GM12878 (cell line): ENCODE measurements around the gene TPRA1. TPM values are rescaled to one million over a fixed set of nuclear protein-coding genes. Genes with fewer than 3 reads are reported as not detected.

ENCODE experiments used
- ATAC-seq: fragments of 200-7000 bp; cut with Tn5 transposase; 3 replicates; pipeline ENCODE4 v1.9.1; 2020; ENCODE audit warnings: mild to moderate bottlenecking, moderate library complexity
- BruUV-seq: library from RNA; stranded (reverse); fragments of 400-500 nt; replicated peaks from 2 replicates; lab custom pipeline; 2021; lab: Mats Ljungman, UMichigan
- CTCF ChIA-PET: fragments of 300-600 bp; sonication (Branson Sonifier 250); formaldehyde crosslinking; extraction: SDS; loops from one replicate; lab custom pipeline; 2021; ENCODE audit warnings: inconsistent platforms; lab: Yijun Ruan, JAX
- POLR2A ChIA-PET: fragments of 350-600 bp; formaldehyde crosslinking; extraction: SDS; loops from one replicate; lab custom pipeline; 2021; ENCODE audit warnings: inconsistent platforms; lab: Charles Lee
- RAD21 ChIA-PET: fragments of 300-600 bp; sonication (Branson Sonifier 250); formaldehyde crosslinking; loops from one replicate; lab custom pipeline; 2023; ENCODE audit warnings: antibody characterized with exemption; ENCODE audit not compliant: unreplicated experiment; lab: Charles Lee
- SMC1A ChIA-PET: fragments of 300-600 bp; sonication (Branson Sonifier 250); formaldehyde crosslinking; loops from one replicate; lab custom pipeline; 2023; ENCODE audit not compliant: unreplicated experiment, uncharacterized antibody; lab: Charles Lee
- DNase-seq: peaks from one replicate; pipeline ENCODE4 v3.0.0-alpha.2; 2011; ENCODE audit warnings: low read depth, low spot score
- FAIRE-seq: peaks from 3 replicates; lab custom pipeline; 2011; peaks lifted over from hg19 to GRCh38; lab: Jason Lieb, UNC
- H2AFZ ChIP-seq: 2 replicates; pipeline ENCODE4 v1.6.0; 2011; ENCODE audit warnings: low read depth, low read length, control low read depth; ENCODE audit not compliant: control insufficient read depth
- H3K27ac ChIP-seq: 2 replicates; pipeline ENCODE4 v1.5.1; 2011; ENCODE audit warnings: control low read depth; ENCODE audit not compliant: control insufficient read depth, insufficient read depth
- H3K27me3 ChIP-seq, 2 experiments: replicated peaks in 1 of 2; 2 replicates each; pipeline versions ENCODE4 v1.6.0 to v1.6.1; 2011; ENCODE audit warnings: low read length in 1 of 2; ENCODE audit not compliant: control insufficient read depth in 2 of 2, insufficient read depth in 2 of 2
- H3K36me3 ChIP-seq, 2 experiments: 2 replicates each; pipeline ENCODE4 v1.5.1; 2011; ENCODE audit warnings: low read length in 1 of 2; ENCODE audit not compliant: control insufficient read depth in 2 of 2, insufficient read depth in 2 of 2
- H3K4me1 ChIP-seq: 2 replicates; pipeline ENCODE4 v1.6.1; 2011; ENCODE audit warnings: mild to moderate bottlenecking, low read length, moderate library complexity, mixed read lengths; ENCODE audit not compliant: control insufficient read depth, insufficient read depth
- H3K4me2 ChIP-seq: 2 replicates; pipeline ENCODE4 v1.6.0; 2011; ENCODE audit warnings: control low read depth; ENCODE audit not compliant: control insufficient read depth, insufficient read depth
- H3K4me3 ChIP-seq: fragments of 200-600 bp; sonication (generic); 2 replicates; pipeline ENCODE4 v1.5.1; 2016
- H3K79me2 ChIP-seq: 2 replicates; pipeline ENCODE4 v1.6.0; 2011; ENCODE audit warnings: low read length; ENCODE audit not compliant: control insufficient read depth, insufficient read depth
- H3K9ac ChIP-seq: 2 replicates; pipeline ENCODE4 v1.8.0; 2011; ENCODE audit warnings: low read length, control low read depth, mixed read lengths; ENCODE audit not compliant: control insufficient read depth, insufficient read depth
- H3K9me3 ChIP-seq: replicated peaks from 3 replicates; pipeline ENCODE4 v1.5.1; 2011; ENCODE audit warnings: mild to moderate bottlenecking, low read length; ENCODE audit not compliant: control insufficient read depth, insufficient read depth
- H4K20me1 ChIP-seq: 2 replicates; pipeline ENCODE4 v1.6.0; 2011; ENCODE audit not compliant: control insufficient read depth, insufficient read depth
- FOXK2 ChIP-seq: fragments of 450-650 bp; IDR thresholded peaks from 2 replicates; pipeline ENCODE4 v1.6.1; 2017; ENCODE audit warnings: mild to moderate bottlenecking, moderate library complexity
- HSF1 ChIP-seq: fragments of 150-350 bp; IDR thresholded peaks from 2 replicates; pipeline ENCODE4 v1.6.1; 2014; ENCODE audit warnings: mild to moderate bottlenecking, low read depth, low read length
- KLF5 ChIP-seq: fragments of 450-650 bp; IDR thresholded peaks from 2 replicates; pipeline ENCODE4 v1.6.1; 2014; ENCODE audit warnings: mild to moderate bottlenecking; ENCODE audit not compliant: partially characterized antibody
- NFIC ChIP-seq: IDR thresholded peaks from 2 replicates; pipeline ENCODE4 v1.6.1; 2012; ENCODE audit warnings: low read depth, mild to moderate bottlenecking, inconsistent platforms, low read length, moderate library complexity
- PAX8 ChIP-seq: fragments of 450-650 bp; IDR thresholded peaks from 2 replicates; pipeline ENCODE4 v1.6.1; 2017; ENCODE audit warnings: mild to moderate bottlenecking, moderate library complexity
- SRF ChIP-seq, 2 experiments: IDR thresholded peaks; 2 replicates each; pipeline ENCODE4 v1.6.1; 2011; ENCODE audit warnings: low read depth in 2 of 2, low read length in 2 of 2, mild to moderate bottlenecking in 1 of 2, moderate library complexity in 1 of 2
- TCF12 ChIP-seq: IDR thresholded peaks from 2 replicates; pipeline ENCODE4 v1.6.1; 2011; ENCODE audit warnings: low read depth, mild to moderate bottlenecking, low read length
- WRNIP1 ChIP-seq: IDR thresholded peaks from 2 replicates; pipeline ENCODE4 v1.6.1; 2011; ENCODE audit warnings: low read depth, low read length, improper control_type of control experiment, borderline replicate concordance
- ZNF24 ChIP-seq: fragments of 450-650 bp; IDR thresholded peaks from 2 replicates; pipeline ENCODE4 v1.6.1; 2017; ENCODE audit warnings: antibody characterized with exemption, mild to moderate bottlenecking
- WGBS: methylation state at CpG from one replicate; pipeline ENCODE4 v1.1.6; 2016; ENCODE audit warnings: low lambda C conversion rate; ENCODE audit not compliant: insufficient replicate concordance, insufficient coverage; ENCODE audit errors: missing lambda C conversion rate; 5-methylcytosine and 5-hydroxymethylcytosine counted together
- in situ Hi-C: fragments of 300-500 bp; cut with MboI; formaldehyde crosslinking; loops from 9 replicates; pipeline ENCODE4 v1.14.3; 2018; ENCODE audit warnings: mixed read lengths
- intact Hi-C: fragments of 100-400 bp; cut with micrococcal nuclease; formaldehyde crosslinking; loops from one replicate; pipeline ENCODE4 v1.14.2; 2022; ENCODE audit not compliant: unreplicated experiment
- polyA plus RNA-seq, 11 experiments: library from polyadenylated mRNA; depleted of rRNA in 4 of 11; unstranded in 6 of 11; stranded (reverse) in 5 of 11; fragments of >200 nt; fragmentation: Nextera tagmentation in 4 of 11; fragmentation: Illumina TruSeq in 1 of 11; extraction: Ambion mirVana in 4 of 11; extraction: Trizol in 1 of 11; gene quantifications; 1 replicate in 1 of 11; 2 replicates in 10 of 11; pipeline versions ENCODE4 v1.2.1 to v1.2.3, GENCODE V29; 2011 to 2016; ENCODE audit warnings: inconsistent platforms in 2 of 11, missing spikeins in 2 of 11, low read depth in 1 of 11
- total RNA-seq, 4 experiments: library from RNA; depleted of rRNA in 3 of 4; stranded (reverse); fragments of >200 nt in 3 of 4; fragmentation: Illumina TruSeq in 1 of 4; extraction: Trizol in 1 of 4; gene quantifications; 2 replicates each; pipeline versions ENCODE4 v1.2.1 to v1.2.3, GENCODE V29; 2013 to 2021
- TF ChIP-seq, protein P1 (sequence below), 3 experiments: IDR thresholded peaks in 2 of 3; conservative IDR thresholded peaks in 1 of 3; 2 replicates each; pipeline ENCODE4 v1.5.1; 2011; ENCODE audit warnings: low read depth in 3 of 3, low read length in 3 of 3, mild to moderate bottlenecking in 3 of 3, control low read depth in 2 of 3, moderate library complexity in 2 of 3, inconsistent platforms in 1 of 3, mixed read lengths in 1 of 3; ENCODE audit not compliant: control insufficient read depth in 2 of 3, insufficient read depth in 1 of 3; ENCODE audit errors: extremely low read depth in 1 of 3

TPRA1 gene
- total and polyA plus RNA-seq, 10 of the 15 experiments (the other 5 are each of a cell fraction or from before 2014, with no cell fraction given) = 1.8 to 39.6 (median 26.6) TPM

DNA sequence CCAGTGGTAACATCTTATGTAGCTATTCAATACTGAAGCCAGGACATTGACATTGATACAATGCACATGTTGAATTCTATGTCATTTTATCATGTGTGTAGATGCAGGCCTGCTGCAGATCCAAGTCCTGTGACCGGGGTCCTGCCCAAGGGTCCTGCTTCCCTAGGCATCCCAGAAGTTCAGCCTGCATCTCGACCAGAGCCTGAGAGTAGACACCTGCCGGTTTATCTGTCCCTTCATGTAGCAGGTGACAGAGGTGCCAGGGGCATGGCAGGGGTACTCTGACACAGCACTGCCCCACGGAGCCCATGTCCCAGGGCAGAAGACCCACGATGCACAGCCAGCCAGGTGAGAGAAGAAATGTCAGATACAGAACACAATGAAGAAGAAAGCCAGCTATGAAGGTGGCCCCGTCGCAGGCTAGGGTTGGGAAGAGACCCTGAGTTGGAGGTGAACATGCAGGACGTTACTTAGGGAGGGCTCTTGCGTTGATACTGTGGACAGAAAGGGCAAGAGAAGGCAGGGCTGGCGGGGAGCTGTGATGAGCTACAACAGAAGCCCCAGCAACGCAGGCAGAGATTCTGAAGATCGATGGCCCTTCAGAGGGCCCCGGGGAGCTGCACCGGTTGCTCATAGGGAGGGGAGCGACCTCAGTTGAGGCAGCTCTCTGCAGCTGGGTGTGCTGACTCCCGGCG lies 51.0 kb downstream of the TPRA1 start (continued):
- TF ChIP-seq, protein P1, sequence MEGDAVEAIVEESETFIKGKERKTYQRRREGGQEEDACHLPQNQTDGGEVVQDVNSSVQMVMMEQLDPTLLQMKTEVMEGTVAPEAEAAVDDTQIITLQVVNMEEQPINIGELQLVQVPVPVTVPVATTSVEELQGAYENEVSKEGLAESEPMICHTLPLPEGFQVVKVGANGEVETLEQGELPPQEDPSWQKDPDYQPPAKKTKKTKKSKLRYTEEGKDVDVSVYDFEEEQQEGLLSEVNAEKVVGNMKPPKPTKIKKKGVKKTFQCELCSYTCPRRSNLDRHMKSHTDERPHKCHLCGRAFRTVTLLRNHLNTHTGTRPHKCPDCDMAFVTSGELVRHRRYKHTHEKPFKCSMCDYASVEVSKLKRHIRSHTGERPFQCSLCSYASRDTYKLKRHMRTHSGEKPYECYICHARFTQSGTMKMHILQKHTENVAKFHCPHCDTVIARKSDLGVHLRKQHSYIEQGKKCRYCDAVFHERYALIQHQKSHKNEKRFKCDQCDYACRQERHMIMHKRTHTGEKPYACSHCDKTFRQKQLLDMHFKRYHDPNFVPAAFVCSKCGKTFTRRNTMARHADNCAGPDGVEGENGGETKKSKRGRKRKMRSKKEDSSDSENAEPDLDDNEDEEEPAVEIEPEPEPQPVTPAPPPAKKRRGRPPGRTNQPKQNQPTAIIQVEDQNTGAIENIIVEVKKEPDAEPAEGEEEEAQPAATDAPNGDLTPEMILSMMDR (IDR thresholded peaks at IDR 0.05 in 2 of 3, conservative IDR thresholded peaks at IDR 0.05 in 1 of 3; ENCODE audit: control insufficient read depth in 2 of 3, extremely low read depth in 1 of 3, insufficient read depth in 1 of 3, low read depth in 3 of 3, low read length in 3 of 3) = no peak
- TF ChIP-seq KLF5 (no peak), WRNIP1 (no peak), ZNF24 (no peak), FOXK2 (no peak)

- H3K4me3 ChIP-seq = no peak overlapping the region
- no peaks in the 10 kb centered on the region for H3K9me3 ChIP-seq
- H3K9ac ChIP-seq = no peak overlapping the region
- 9% methylated on average over 5 of the region's 5 CpGs for WGBS
- DNase-seq (no peak), FAIRE-seq (no peak), ATAC-seq (no peak)
- ChIA-PET SMC1A (no interaction called here), POLR2A (no interaction called here), RAD21 (no interaction called here), CTCF (interaction anchor here (1.6 kb wide), 2 partner anchors 8 to 10 kb away, joined by 4 to 5 read pairs; no protein-coding TSS in a partner anchor)
- no peak overlapping the region for H3K27ac ChIP-seq
- H3K36me3 ChIP-seq = no peaks in the 10 kb centered on the region
- no peaks in the 10 kb centered on the region for H4K20me1 ChIP-seq
- BruUV-seq = no TSS peak
- in situ Hi-C loops = no loop called here
- H3K4me1 ChIP-seq = no peaks in the 10 kb centered on the region
- intact Hi-C loops = no loop called here
- H3K4me2 ChIP-seq = no peak overlapping the region
- peaks cover 0 to 6% of the 10 kb centered on the region in 2 experiments; a peak in 3 of 4 replicates for H3K27me3 ChIP-seq
- no peak overlapping the region for H2AFZ ChIP-seq
- H3K79me2 ChIP-seq = no peaks in the 10 kb centered on the region
- TF ChIP-seq FOXK2 = no peak
- TF ChIP-seq SRF (IDR thresholded peaks at IDR 0.05; ENCODE audit: low read depth in 2 of 2, low read length in 2 of 2) = no peak
- TF ChIP-seq NFIC = no peak
- TF ChIP-seq PAX8 = no peak
- no peak for TF ChIP-seq HSF1
- no peak for TF ChIP-seq TCF12
Observed at GRCh38 chr3:127538569-127538968, 52.0 kb downstream of the TPRA1 start.
